GM08714 (cell line): ENCODE measurements around the gene BEX5.

Experiments used
- H3K4me3 ChIP-seq: fragments of 200-500 bp; sonication (Bioruptor generic); 2 replicates; pipeline ENCODE4 v1.5.1; 2014; ENCODE audit warnings: mild to moderate bottlenecking, low read length, inconsistent platforms
- ZNF274 ChIP-seq: IDR thresholded peaks from 2 replicates; pipeline ENCODE4 v1.6.1; 2012; ENCODE audit warnings: mild to moderate bottlenecking, low read depth, low read length

Gene BEX5

GRCh38 chrX:102113367-102113766, 42.4 kb downstream of the BEX5 start:
- no peak for TF ChIP-seq ZNF274
- no peak overlapping the region for H3K4me3 ChIP-seq
